ENCODE measurements around the gene MORN5. TPM values are rescaled to one million over a fixed set of nuclear protein-coding genes. Genes with fewer than 3 reads are reported as not detected.
A peak's percentile ranks its signal among the peaks of the same experiment; 100 is the strongest.

Gene MORN5
- total RNA-seq, 1 experiment from 2014 or later: not detected

DNA sequence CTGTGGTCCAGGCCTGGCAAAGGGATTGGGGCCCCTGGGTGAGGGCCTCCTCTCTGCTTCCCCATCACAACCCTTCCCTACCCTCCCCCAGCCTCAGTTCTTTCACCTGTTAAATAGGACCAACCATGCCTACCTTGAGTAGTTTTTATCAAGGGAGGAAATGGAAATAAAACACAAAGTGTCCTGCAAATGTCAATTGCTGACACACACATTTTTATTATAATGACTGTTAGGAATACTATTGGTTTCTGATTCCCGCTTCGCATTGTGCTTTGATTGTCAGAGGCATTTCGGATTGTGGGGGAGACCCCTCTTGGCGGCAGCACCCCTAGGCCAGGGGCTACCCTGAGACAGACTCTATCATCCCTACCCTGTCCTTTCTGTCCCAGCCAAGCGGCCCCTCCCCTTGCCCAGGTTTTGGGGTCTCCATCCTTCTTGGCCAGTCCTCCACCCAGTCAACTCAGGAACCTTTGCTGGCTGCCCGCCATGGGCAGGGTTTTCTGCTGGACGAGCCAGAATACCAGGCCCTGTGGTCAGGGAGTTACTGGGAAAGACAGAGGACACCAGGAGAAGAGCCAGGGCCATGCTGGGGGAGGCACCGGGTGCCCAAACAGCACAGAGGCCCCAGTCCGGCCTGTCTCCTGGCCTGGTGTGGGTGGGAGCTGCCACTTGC, 48.2 kb upstream of the MORN5 start:
- no peaks in the 10 kb centered on the region for H3K27me3 ChIP-seq (ENCODE audit: control insufficient read depth, insufficient read depth, low read length)
- CTCF ChIA-PET: no interaction called here
- BruUV-seq (replicated peaks): no TSS peak
- no peaks in the 10 kb centered on the region for H3K9me3 ChIP-seq (ENCODE audit: control insufficient read depth, insufficient read depth, low read depth, low read length)
- POLR2A ChIA-PET: no interaction called here
- in situ Hi-C loops (cut with HindIII; ENCODE audit: low pct_unique_long_range_greater_than_20kb, low sequenced_read_pairs): no loop called here
- H3K36me3 ChIP-seq (ENCODE audit: control insufficient read depth, insufficient read depth, low read length): no peaks in the 10 kb centered on the region
- H3K4me1 ChIP-seq (ENCODE audit: control insufficient read depth, insufficient read depth, low read length): no peaks in the 10 kb centered on the region
- TF ChIP-seq, protein P1, sequence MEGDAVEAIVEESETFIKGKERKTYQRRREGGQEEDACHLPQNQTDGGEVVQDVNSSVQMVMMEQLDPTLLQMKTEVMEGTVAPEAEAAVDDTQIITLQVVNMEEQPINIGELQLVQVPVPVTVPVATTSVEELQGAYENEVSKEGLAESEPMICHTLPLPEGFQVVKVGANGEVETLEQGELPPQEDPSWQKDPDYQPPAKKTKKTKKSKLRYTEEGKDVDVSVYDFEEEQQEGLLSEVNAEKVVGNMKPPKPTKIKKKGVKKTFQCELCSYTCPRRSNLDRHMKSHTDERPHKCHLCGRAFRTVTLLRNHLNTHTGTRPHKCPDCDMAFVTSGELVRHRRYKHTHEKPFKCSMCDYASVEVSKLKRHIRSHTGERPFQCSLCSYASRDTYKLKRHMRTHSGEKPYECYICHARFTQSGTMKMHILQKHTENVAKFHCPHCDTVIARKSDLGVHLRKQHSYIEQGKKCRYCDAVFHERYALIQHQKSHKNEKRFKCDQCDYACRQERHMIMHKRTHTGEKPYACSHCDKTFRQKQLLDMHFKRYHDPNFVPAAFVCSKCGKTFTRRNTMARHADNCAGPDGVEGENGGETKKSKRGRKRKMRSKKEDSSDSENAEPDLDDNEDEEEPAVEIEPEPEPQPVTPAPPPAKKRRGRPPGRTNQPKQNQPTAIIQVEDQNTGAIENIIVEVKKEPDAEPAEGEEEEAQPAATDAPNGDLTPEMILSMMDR (IDR thresholded peaks at IDR 0.05): no peak
- TF ChIP-seq SIN3A (IDR thresholded peaks at IDR 0.05; ENCODE audit: borderline replicate concordance, insufficient read depth, low read depth, low read length) (no peak), POLR2AphosphoS5 (IDR thresholded peaks at IDR 0.05; ENCODE audit: low read depth, low read length) (no peak), TCF7L2 (IDR thresholded peaks at IDR 0.05; ENCODE audit: low read depth, low read length) (no peak)
- TF ChIP-seq, protein P2, sequence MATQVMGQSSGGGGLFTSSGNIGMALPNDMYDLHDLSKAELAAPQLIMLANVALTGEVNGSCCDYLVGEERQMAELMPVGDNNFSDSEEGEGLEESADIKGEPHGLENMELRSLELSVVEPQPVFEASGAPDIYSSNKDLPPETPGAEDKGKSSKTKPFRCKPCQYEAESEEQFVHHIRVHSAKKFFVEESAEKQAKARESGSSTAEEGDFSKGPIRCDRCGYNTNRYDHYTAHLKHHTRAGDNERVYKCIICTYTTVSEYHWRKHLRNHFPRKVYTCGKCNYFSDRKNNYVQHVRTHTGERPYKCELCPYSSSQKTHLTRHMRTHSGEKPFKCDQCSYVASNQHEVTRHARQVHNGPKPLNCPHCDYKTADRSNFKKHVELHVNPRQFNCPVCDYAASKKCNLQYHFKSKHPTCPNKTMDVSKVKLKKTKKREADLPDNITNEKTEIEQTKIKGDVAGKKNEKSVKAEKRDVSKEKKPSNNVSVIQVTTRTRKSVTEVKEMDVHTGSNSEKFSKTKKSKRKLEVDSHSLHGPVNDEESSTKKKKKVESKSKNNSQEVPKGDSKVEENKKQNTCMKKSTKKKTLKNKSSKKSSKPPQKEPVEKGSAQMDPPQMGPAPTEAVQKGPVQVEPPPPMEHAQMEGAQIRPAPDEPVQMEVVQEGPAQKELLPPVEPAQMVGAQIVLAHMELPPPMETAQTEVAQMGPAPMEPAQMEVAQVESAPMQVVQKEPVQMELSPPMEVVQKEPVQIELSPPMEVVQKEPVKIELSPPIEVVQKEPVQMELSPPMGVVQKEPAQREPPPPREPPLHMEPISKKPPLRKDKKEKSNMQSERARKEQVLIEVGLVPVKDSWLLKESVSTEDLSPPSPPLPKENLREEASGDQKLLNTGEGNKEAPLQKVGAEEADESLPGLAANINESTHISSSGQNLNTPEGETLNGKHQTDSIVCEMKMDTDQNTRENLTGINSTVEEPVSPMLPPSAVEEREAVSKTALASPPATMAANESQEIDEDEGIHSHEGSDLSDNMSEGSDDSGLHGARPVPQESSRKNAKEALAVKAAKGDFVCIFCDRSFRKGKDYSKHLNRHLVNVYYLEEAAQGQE (IDR thresholded peaks at IDR 0.05; ENCODE audit: insufficient read depth in 1 of 2, low read depth in 2 of 2, low read length in 1 of 2): no peak
- H3K27ac ChIP-seq (ENCODE audit: low read length): no peak overlapping the region
- H3K4me3 ChIP-seq (ENCODE audit: low read depth in 2 of 2, low read length in 2 of 2): no peak overlapping the region
- no peak for DNase-seq (ENCODE audit: low read depth, low spot score)
- intact Hi-C loops (cut with micrococcal nuclease; ENCODE audit: unreplicated experiment): no loop called here
- no peak for ATAC-seq

DNA sequence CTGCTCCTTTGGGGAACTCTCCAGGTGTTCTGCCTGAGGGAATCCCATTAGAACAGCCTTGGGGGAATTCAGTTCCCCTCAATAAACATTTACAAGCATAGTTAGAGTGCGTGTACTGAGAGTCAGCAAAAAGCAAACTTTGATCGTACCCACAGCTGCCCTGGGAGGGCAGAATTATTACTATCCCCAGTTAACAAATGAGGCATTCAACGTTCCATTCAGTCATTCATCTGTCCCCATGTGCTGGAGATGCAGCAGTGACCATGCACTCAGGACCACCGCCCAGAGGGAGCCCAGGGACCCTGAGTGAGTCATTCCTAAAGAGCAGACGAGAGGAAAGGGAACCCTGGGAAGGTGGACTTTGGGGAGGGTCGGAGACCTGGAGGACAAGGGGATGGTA, 47.5 kb upstream of the MORN5 start:
- intact Hi-C loops (cut with micrococcal nuclease; ENCODE audit: unreplicated experiment): no loop called here
- BruUV-seq (replicated peaks): no TSS peak
- in situ Hi-C loops (cut with HindIII; ENCODE audit: low pct_unique_long_range_greater_than_20kb, low sequenced_read_pairs): no loop called here
- ATAC-seq (peak; percentile 17; the same call in 1 of the 2 replicates), DNase-seq (ENCODE audit: low read depth, low spot score) (no peak)
- Histone ChIP-seq H3K4me1 (ENCODE audit: control insufficient read depth, insufficient read depth, low read length) (no peaks in the 10 kb centered on the region), H3K27ac (ENCODE audit: low read length) (no peak overlapping the region), H3K27me3 (ENCODE audit: control insufficient read depth, insufficient read depth, low read length) (no peaks in the 10 kb centered on the region), H3K9me3 (ENCODE audit: control insufficient read depth, insufficient read depth, low read depth, low read length) (no peaks in the 10 kb centered on the region), H3K4me3 (ENCODE audit: low read depth in 2 of 2, low read length in 2 of 2) (no peak overlapping the region), H3K36me3 (ENCODE audit: control insufficient read depth, insufficient read depth, low read length) (no peaks in the 10 kb centered on the region)
- CTCF ChIA-PET: no interaction called here
- POLR2A ChIA-PET: no interaction called here
- TF ChIP-seq TCF7L2 (IDR thresholded peaks at IDR 0.05; ENCODE audit: low read depth, low read length) (peak; percentile 90), SIN3A (IDR thresholded peaks at IDR 0.05; ENCODE audit: borderline replicate concordance, insufficient read depth, low read depth, low read length) (no peak)

DNA sequence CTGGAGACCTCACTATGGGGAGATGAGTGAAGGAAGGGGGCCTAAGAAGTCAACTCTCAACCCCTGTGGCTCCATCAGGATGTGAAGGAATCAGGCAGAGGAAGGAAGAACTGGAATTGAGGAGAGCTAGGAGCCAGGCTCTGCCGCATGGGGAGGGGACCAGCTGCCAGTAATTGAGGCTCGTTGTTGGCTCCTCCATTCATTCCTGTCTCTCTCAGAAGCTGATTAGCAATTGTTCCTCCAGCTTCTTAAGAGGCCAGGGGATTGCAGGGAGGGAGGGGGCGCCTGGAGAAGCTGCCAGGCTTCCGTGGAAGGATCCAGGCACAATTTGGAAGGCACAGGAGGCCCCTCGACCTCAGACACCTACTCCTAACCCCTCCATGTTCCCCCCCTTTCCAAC, 46.1 kb upstream of the MORN5 start:
- no peaks in the 10 kb centered on the region for H3K9me3 ChIP-seq (ENCODE audit: control insufficient read depth, insufficient read depth, low read depth, low read length)
- TF ChIP-seq, protein P1 (IDR thresholded peaks at IDR 0.05): no peak
- TF ChIP-seq TCF7L2 (IDR thresholded peaks at IDR 0.05; ENCODE audit: low read depth, low read length) (no peak), SIN3A (IDR thresholded peaks at IDR 0.05; ENCODE audit: borderline replicate concordance, insufficient read depth, low read depth, low read length) (no peak)
- no peak overlapping the region for H3K4me3 ChIP-seq (ENCODE audit: low read depth in 2 of 2, low read length in 2 of 2)
- H3K4me1 ChIP-seq (ENCODE audit: control insufficient read depth, insufficient read depth, low read length): no peaks in the 10 kb centered on the region
- DNase-seq (ENCODE audit: low read depth, low spot score) (no peak), ATAC-seq (no peak)
- POLR2A ChIA-PET: no interaction called here
- CTCF ChIA-PET: no interaction called here
- no peak overlapping the region for H3K27ac ChIP-seq (ENCODE audit: low read length)
- in situ Hi-C loops (cut with HindIII; ENCODE audit: low pct_unique_long_range_greater_than_20kb, low sequenced_read_pairs) (no loop called here), intact Hi-C loops (cut with micrococcal nuclease; ENCODE audit: unreplicated experiment) (no loop called here)
- no peaks in the 10 kb centered on the region for H3K27me3 ChIP-seq (ENCODE audit: control insufficient read depth, insufficient read depth, low read length)
- H3K36me3 ChIP-seq (ENCODE audit: control insufficient read depth, insufficient read depth, low read length): no peaks in the 10 kb centered on the region
- BruUV-seq (replicated peaks): no TSS peak

Measured in Panc1 (cell line).